Neural cell (in vitro differentiated cells): Measurements from ENCODE around the gene FHDC1. TPM values are rescaled to one million over a fixed set of nuclear protein-coding genes. Genes with fewer than 3 reads are reported as not detected.

Experiments used
- H2AFZ ChIP-seq: fragments of 200-600, 300-800 bp; sonication (generic), shearing (Covaris generic); 2 replicates; pipeline ENCODE4 v1.6.0; 2014; ENCODE audit warnings: low read depth, mild to moderate bottlenecking, antibody characterized with exemption, low read length, moderate library complexity
- H3F3A ChIP-seq: fragments of 200-600 bp; shearing (Covaris generic); 2 replicates; pipeline ENCODE4 v1.6.1; 2016; ENCODE audit warnings: mild to moderate bottlenecking, moderate library complexity, mixed read lengths, antibody characterized with exemption, low read length; ENCODE audit not compliant: insufficient read depth, poor library complexity, severe bottlenecking
- H3K27ac ChIP-seq: fragments of 200-600, 300-800 bp; sonication (generic), shearing (Covaris generic); 2 replicates; pipeline ENCODE4 v1.5.1; 2014; ENCODE audit warnings: mild to moderate bottlenecking, low read length, moderate library complexity
- H3K27me3 ChIP-seq: fragments of 300-800, 200-600 bp; sonication (generic), shearing (Covaris generic); 2 replicates; pipeline ENCODE4 v1.6.0; 2014; ENCODE audit warnings: mild to moderate bottlenecking, low read depth, low read length, moderate library complexity; ENCODE audit not compliant: insufficient read depth
- H3K36me3 ChIP-seq: fragments of 300-800, 200-600 bp; sonication (generic), shearing (Covaris generic); 2 replicates; pipeline ENCODE4 v1.5.1; 2014; ENCODE audit warnings: mild to moderate bottlenecking, antibody characterized with exemption, low read length, moderate library complexity; ENCODE audit not compliant: insufficient read depth
- H3K4me2 ChIP-seq: fragments of 300-800, 200-600 bp; sonication (generic), shearing (Covaris generic); 2 replicates; pipeline ENCODE4 v1.6.0; 2014; ENCODE audit warnings: mild to moderate bottlenecking, low read length
- H3K4me3 ChIP-seq: fragments of 300-800, 200-600 bp; sonication (generic), shearing (Covaris generic); 2 replicates; pipeline ENCODE4 v1.5.1; 2014; ENCODE audit warnings: mild to moderate bottlenecking, low read length, moderate library complexity
- H3K79me2 ChIP-seq: fragments of 200-600 bp; shearing (Covaris generic); replicated peaks from 2 replicates; pipeline ENCODE4 v1.6.0; 2014; ENCODE audit warnings: mild to moderate bottlenecking, low read length, moderate library complexity; ENCODE audit not compliant: insufficient read depth
- H3K9ac ChIP-seq: fragments of 300-800, 200-600 bp; sonication (generic), shearing (Covaris generic); 2 replicates; pipeline ENCODE4 v1.6.1; 2016; ENCODE audit warnings: mild to moderate bottlenecking, low read length, mixed read lengths
- H3K9me2 ChIP-seq: fragments of 200-600 bp; shearing (Covaris generic); 2 replicates; pipeline ENCODE4 v1.6.1; 2016; ENCODE audit warnings: mild to moderate bottlenecking, low read length, mixed read lengths; ENCODE audit not compliant: insufficient read depth
- H3K9me3 ChIP-seq: fragments of 200-600, 300-800 bp; sonication (generic), shearing (Covaris generic); 2 replicates; pipeline ENCODE4 v1.6.1; 2016; ENCODE audit warnings: mild to moderate bottlenecking, mixed run types, low read length, moderate library complexity, mixed read lengths
- H4K20me1 ChIP-seq: fragments of 200-600 bp; shearing (Covaris generic); 2 replicates; pipeline ENCODE4 v1.6.1; 2016; ENCODE audit warnings: mild to moderate bottlenecking, mixed run types; ENCODE audit not compliant: insufficient read depth
- CTCF ChIP-seq: fragments of 450-650 bp; IDR thresholded peaks from 2 replicates; pipeline ENCODE4 v1.5.1; 2014; ENCODE audit warnings: antibody characterized with exemption, mild to moderate bottlenecking, moderate library complexity; ENCODE audit not compliant: poor library complexity, severe bottlenecking
- EP300 ChIP-seq: fragments of 450-650 bp; conservative IDR thresholded peaks from 2 replicates; pipeline ENCODE4 v1.6.1; 2014; ENCODE audit warnings: antibody characterized with exemption, mild to moderate bottlenecking, moderate library complexity; ENCODE audit not compliant: poor library complexity, severe bottlenecking
- EZH2 ChIP-seq: fragments of 200-600, 300-800 bp; shearing (Covaris generic), sonication (generic); IDR thresholded peaks from 2 replicates; pipeline ENCODE4 v1.6.1; 2014; ENCODE audit warnings: antibody characterized with exemption, low read length, borderline replicate concordance, mild to moderate bottlenecking; ENCODE audit not compliant: insufficient read depth, poor library complexity, severe bottlenecking
- MXI1 ChIP-seq: fragments of 450-650 bp; conservative IDR thresholded peaks from 2 replicates; pipeline ENCODE4 v1.6.1; 2014; ENCODE audit warnings: antibody characterized with exemption, mild to moderate bottlenecking; ENCODE audit not compliant: poor library complexity, severe bottlenecking
- POLR2AphosphoS5 ChIP-seq: IDR thresholded peaks from 2 replicates; pipeline ENCODE4 v1.6.1; 2012
- RAD21 ChIP-seq: fragments of 450-650 bp; conservative IDR thresholded peaks from 2 replicates; pipeline ENCODE4 v1.6.1; 2014; ENCODE audit warnings: antibody characterized with exemption, mild to moderate bottlenecking, moderate library complexity
- REST ChIP-seq: IDR thresholded peaks from 2 replicates; pipeline ENCODE4 v1.6.1; 2012; ENCODE audit warnings: borderline replicate concordance
- SMC3 ChIP-seq: fragments of 450-650 bp; conservative IDR thresholded peaks from 2 replicates; pipeline ENCODE4 v1.6.1; 2014; ENCODE audit warnings: antibody characterized with exemption, mild to moderate bottlenecking, moderate library complexity; ENCODE audit not compliant: poor library complexity
- TAF1 ChIP-seq: IDR thresholded peaks from 2 replicates; pipeline ENCODE4 v1.6.1; 2012; ENCODE audit warnings: low read depth
- polyA plus RNA-seq: library from polyadenylated mRNA; depleted of rRNA; stranded (reverse); fragments of >200 nt; gene quantifications from 2 replicates; pipeline ENCODE4 v1.2.3, GENCODE V29; 2014

Gene FHDC1
- polyA plus RNA-seq, 1 donor from 2014 or later: 11.4 TPM

- H3K9me3 ChIP-seq: no peaks in the 10 kb centered on the region
- H3K4me2 ChIP-seq: no peak overlapping the region
- H3K27ac ChIP-seq: no peak overlapping the region
- no peak overlapping the region for H2AFZ ChIP-seq
- no peaks in the 10 kb centered on the region for H3K27me3 ChIP-seq
- H4K20me1 ChIP-seq: no peaks in the 10 kb centered on the region
- H3K36me3 ChIP-seq: peaks cover 12% of the 10 kb centered on the region
- H3K4me3 ChIP-seq: no peak overlapping the region
- no peaks in the 10 kb centered on the region for H3K9me2 ChIP-seq
- no peak overlapping the region for H3K9ac ChIP-seq
- H3K79me2 ChIP-seq: no peaks in the 10 kb centered on the region
- TF ChIP-seq MXI1 (no peak), EZH2 (no peak), CTCF (no peak), EP300 (no peak), REST (no peak), TAF1 (no peak), POLR2AphosphoS5 (no peak), SMC3 (no peak), RAD21 (no peak)
- H3F3A ChIP-seq: no peaks in the 10 kb centered on the region
Observed at GRCh38 chr4:152974468-152975379, 38.6 kb downstream of the FHDC1 start.

- no peak for TF ChIP-seq RAD21
- TF ChIP-seq REST: no peak
- no peak for TF ChIP-seq EZH2
- no peak for TF ChIP-seq TAF1
- TF ChIP-seq CTCF: no peak
- TF ChIP-seq SMC3: no peak
- no peak for TF ChIP-seq EP300
- no peak for TF ChIP-seq POLR2AphosphoS5
- no peak for TF ChIP-seq MXI1
Observed at GRCh38 chr4:152975380-152976211, 39.5 kb downstream of the FHDC1 start.

More at GRCh38 chr4:152975380-152976211, 39.5 kb downstream of the FHDC1 start:
- peaks cover 4% of the 10 kb centered on the region for H3K36me3 ChIP-seq
- H4K20me1 ChIP-seq: no peaks in the 10 kb centered on the region
- H3K9me2 ChIP-seq: no peaks in the 10 kb centered on the region
- H3F3A ChIP-seq: no peaks in the 10 kb centered on the region
- no peak overlapping the region for H3K4me3 ChIP-seq
- no peak overlapping the region for H2AFZ ChIP-seq
- H3K27ac ChIP-seq: no peak overlapping the region
- no peaks in the 10 kb centered on the region for H3K9me3 ChIP-seq
- no peak overlapping the region for H3K4me2 ChIP-seq
- H3K27me3 ChIP-seq: no peaks in the 10 kb centered on the region
- no peaks in the 10 kb centered on the region for H3K79me2 ChIP-seq
- no peak overlapping the region for H3K9ac ChIP-seq
